ENCODE results near the gene SSBP3.

The SSBP3 gene

DNA sequence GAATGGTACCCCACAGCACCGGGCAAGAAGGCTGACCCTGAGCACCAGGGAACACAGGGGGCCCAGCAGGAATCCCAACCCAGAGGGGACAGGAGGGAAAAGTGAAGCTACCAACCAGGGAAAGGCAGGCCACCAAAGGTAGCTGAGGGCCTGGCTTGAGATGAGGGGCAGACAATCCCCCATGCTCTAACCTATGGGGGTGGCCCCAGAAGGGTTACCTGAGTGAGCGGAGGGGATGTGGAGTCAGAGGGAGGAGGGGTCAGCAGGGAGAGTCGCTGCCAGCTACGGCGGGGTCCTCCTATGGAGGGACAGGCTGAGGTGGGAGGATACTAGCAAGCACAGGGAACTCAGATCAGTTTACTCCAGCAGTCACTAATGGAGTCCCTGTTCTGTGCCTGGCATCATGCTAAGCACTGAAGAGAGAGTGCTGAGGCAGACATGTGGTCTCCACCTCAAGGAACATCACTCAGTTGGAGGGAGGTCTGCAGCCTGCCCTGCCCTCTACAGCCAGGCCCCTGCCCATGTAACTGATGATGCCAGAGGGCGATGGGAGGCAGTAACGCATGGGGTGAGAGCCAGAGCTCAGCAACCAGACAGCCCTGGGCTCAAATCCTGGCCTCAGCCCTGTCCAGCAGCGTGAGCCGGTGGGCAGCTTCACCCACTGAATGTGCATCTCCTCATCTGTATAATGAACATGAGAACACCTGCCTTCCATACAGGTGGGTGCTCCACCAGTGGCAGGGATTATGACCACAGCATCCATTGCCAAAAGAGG is 227.7 kb downstream of the SSBP3 start:
- no peak for DNase-seq (ENCODE audit: low read depth, low spot score)

DNA sequence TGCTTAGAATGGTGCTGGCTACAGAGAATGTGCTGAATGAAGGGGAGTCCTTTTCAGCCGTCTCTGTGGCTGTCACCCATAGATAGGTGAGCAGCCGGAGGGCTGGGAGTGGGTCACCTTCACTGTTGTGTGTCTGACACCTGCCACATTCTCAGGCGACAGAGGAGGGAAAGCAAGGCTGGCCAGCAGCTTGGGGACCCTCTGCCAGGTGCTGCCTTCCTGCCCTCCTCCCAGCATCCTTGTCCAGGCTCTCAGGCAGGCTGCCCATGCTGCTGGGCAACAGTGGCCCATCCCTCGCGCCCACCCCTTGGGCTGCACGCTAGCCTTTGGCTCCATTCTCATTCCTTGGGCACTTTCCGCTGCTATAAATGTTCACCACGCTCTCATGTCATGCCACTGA is 228.5 kb downstream of the SSBP3 start:
- no peak for DNase-seq (ENCODE audit: low read depth, low spot score)

GRCh38 chr1:54176621-54177327 is 229.4 kb downstream of the SSBP3 start:
- DNase-seq (ENCODE audit: low read depth, low spot score): no peak

Data from activated naive CD8-positive, alpha-beta T cell treated with anti-CD3 and anti-CD28 coated beads, Interleukin-2, amount 50 U/mL, for 16 hours (primary cell).